Measurements from ENCODE around the gene MEDAG. TPM values are rescaled to one million over a fixed set of nuclear protein-coding genes. Genes with fewer than 3 reads are reported as not detected.

MEDAG gene
- total RNA-seq, 2 experiments from 2014 or later: 0.19 TPM; not detected in 1

DNA sequence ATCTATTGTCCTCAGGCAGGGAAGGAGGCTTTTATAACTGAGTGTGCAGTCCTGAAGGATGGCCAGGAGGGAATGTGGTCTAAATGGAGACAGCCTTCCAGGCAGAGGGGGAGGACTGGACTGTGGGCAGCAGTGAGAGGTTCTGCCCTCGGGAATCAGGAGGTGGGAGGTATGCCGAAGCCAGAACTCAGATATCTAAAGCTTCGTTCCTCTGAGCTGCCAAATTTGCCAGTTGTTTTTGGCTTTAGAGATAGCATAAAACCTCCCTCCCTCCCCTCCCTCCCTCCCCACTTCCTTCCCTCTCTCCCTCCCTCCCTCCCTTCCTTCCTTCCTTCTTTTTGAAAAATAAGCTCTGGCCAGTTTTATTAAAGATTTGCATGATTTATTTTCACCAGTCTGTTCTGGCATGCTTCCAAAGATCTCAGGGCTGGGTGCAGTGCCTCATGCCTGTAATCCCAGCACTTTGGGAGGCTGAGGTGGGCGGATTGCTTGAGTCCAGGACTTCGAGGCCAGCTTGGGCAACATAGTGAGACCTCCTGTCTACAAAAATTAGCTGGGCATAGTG is 2.4 kb downstream of the MEDAG start:
- H3K9me2 ChIP-seq (ENCODE audit: insufficient read depth, low read length): no peaks in the 10 kb centered on the region
- no peak overlapping the region for H3K4me2 ChIP-seq (ENCODE audit: low read length)
- no peak overlapping the region for H2AFZ ChIP-seq (ENCODE audit: low read length)
- BruUV-seq (replicated peaks): no TSS peak
- H3K36me3 ChIP-seq (ENCODE audit: insufficient read depth, low read length): no peaks in the 10 kb centered on the region
- no peaks in the 10 kb centered on the region for H3K4me1 ChIP-seq (ENCODE audit: insufficient read depth, low read length, poor library complexity, severe bottlenecking)
- TF ChIP-seq, protein P1, sequence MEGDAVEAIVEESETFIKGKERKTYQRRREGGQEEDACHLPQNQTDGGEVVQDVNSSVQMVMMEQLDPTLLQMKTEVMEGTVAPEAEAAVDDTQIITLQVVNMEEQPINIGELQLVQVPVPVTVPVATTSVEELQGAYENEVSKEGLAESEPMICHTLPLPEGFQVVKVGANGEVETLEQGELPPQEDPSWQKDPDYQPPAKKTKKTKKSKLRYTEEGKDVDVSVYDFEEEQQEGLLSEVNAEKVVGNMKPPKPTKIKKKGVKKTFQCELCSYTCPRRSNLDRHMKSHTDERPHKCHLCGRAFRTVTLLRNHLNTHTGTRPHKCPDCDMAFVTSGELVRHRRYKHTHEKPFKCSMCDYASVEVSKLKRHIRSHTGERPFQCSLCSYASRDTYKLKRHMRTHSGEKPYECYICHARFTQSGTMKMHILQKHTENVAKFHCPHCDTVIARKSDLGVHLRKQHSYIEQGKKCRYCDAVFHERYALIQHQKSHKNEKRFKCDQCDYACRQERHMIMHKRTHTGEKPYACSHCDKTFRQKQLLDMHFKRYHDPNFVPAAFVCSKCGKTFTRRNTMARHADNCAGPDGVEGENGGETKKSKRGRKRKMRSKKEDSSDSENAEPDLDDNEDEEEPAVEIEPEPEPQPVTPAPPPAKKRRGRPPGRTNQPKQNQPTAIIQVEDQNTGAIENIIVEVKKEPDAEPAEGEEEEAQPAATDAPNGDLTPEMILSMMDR (conservative IDR thresholded peaks at IDR 0.05; ENCODE audit: low read length): no peak
- ChIA-PET CTCF (ENCODE audit: unreplicated experiment) (no interaction called here), POLR2A (interaction anchor here (0.6 to 1.2 kb wide), 2 partner anchors 232 to 854 kb away, joined by 3 read pairs; no protein-coding TSS in a partner anchor)
- H3K4me3 ChIP-seq (ENCODE audit: low read depth, low read length, poor library complexity, severe bottlenecking): no peak overlapping the region
- DNase-seq (ENCODE audit: low spot score): no peak
- H3K79me2 ChIP-seq (ENCODE audit: insufficient read depth, low read depth, low read length): no peaks in the 10 kb centered on the region
- H3K27ac ChIP-seq (ENCODE audit: low read depth, low read length, poor library complexity, severe bottlenecking): no peak overlapping the region
- no peaks in the 10 kb centered on the region for H4K20me1 ChIP-seq (ENCODE audit: insufficient read depth, low read length)
- intact Hi-C loops (cut with micrococcal nuclease; ENCODE audit: unreplicated experiment): no loop called here
- no peaks in the 10 kb centered on the region for H3K9me3 ChIP-seq (ENCODE audit: low read length)

DNA sequence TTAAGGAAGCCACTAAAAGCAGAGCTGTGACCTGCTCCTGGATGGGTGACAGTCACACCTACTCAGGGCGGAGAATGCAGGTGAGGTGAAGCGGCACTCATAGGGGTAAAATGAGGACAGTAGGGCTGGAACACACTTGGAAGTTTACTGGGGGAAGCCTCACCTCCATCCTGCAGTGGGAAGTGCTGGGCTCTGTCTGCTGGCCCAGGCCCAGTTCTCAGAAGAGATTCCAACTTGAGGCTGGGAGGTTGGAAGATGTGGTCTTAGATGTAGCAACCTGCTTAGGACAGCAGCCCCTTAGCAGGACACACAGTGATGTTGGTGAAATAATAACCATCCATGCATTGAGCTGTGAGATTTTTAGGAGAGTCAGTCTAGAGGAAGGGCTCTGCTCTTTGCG is 4.6 kb downstream of the MEDAG start:
- no peak overlapping the region for H2AFZ ChIP-seq (ENCODE audit: low read length)
- H3K4me2 ChIP-seq (ENCODE audit: low read length): no peak overlapping the region
- H3K4me1 ChIP-seq (ENCODE audit: insufficient read depth, low read length, poor library complexity, severe bottlenecking): no peaks in the 10 kb centered on the region
- no peaks in the 10 kb centered on the region for H4K20me1 ChIP-seq (ENCODE audit: insufficient read depth, low read length)
- no peaks in the 10 kb centered on the region for H3K9me2 ChIP-seq (ENCODE audit: insufficient read depth, low read length)
- H3K79me2 ChIP-seq (ENCODE audit: insufficient read depth, low read depth, low read length): no peaks in the 10 kb centered on the region
- H3K9me3 ChIP-seq (ENCODE audit: low read length): no peaks in the 10 kb centered on the region
- POLR2A ChIA-PET: interaction anchor here (0.7 kb wide), 1 partner anchor 174 kb away, joined by 3 read pairs; no protein-coding TSS in a partner anchor
- intact Hi-C loops (cut with micrococcal nuclease; ENCODE audit: unreplicated experiment): no loop called here
- DNase-seq (ENCODE audit: low spot score): no peak
- TF ChIP-seq EZH2phosphoT487 (IDR thresholded peaks at IDR 0.05; ENCODE audit: borderline replicate concordance, low read depth, low read length): no peak
- TF ChIP-seq, protein P1 (conservative IDR thresholded peaks at IDR 0.05; ENCODE audit: low read length): no peak
- CTCF ChIA-PET (ENCODE audit: unreplicated experiment): no interaction called here
- H3K36me3 ChIP-seq (ENCODE audit: insufficient read depth, low read length): no peaks in the 10 kb centered on the region
- H3K4me3 ChIP-seq (ENCODE audit: low read depth, low read length, poor library complexity, severe bottlenecking): no peak overlapping the region
- no peak overlapping the region for H3K27ac ChIP-seq (ENCODE audit: low read depth, low read length, poor library complexity, severe bottlenecking)
- no TSS peak for BruUV-seq (replicated peaks)

DNA sequence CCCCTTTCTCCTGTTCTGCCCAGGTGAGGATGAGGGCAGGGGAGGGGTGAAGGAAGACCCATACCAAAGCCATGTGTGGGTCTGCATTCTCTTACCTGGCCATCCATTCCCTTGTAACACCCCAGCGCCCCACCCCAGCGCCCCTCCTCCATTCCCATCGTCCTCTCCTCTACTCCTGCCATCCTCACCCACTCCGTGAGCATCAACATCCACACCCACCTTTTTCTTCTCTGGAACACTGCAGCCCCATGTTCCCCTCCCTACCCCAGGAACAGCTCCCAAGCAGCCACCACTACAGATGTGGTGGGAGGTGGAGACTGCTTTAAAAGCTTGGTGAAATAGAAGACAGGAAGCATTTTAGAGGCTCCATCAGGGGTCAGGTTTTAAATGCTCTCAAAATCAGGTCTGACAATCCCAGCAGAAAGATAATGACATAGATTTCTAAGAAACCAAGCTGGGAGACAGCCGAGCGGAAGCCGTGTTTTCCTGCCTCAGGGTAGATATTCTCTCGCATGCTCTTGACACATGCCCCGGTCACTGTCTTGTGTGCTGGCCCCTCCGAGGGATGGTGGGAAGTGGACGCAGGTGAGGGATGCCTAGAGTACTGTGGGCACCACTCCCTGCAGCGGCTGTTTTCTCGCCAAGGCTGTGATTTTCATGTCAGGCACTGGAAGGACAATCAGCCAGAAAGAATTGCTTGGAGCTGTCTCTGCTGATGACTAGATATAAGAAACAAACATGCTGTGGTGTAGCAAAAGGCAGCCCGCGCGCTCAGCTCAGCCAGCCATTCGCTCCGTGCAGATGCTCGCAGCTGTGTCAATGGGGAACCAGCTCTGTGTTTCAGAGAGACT is 9.8 kb downstream of the MEDAG start:
- TF ChIP-seq, protein P1 (conservative IDR thresholded peaks at IDR 0.05; ENCODE audit: low read length): no peak
- no peak for TF ChIP-seq EZH2phosphoT487 (IDR thresholded peaks at IDR 0.05; ENCODE audit: borderline replicate concordance, low read depth, low read length)
- Histone ChIP-seq H3K4me1 (ENCODE audit: insufficient read depth, low read length, poor library complexity, severe bottlenecking) (no peaks in the 10 kb centered on the region), H3K27ac (ENCODE audit: low read depth, low read length, poor library complexity, severe bottlenecking) (no peak overlapping the region), H2AFZ (ENCODE audit: low read length) (no peak overlapping the region), H3K36me3 (ENCODE audit: insufficient read depth, low read length) (no peaks in the 10 kb centered on the region), H3K9me2 (ENCODE audit: insufficient read depth, low read length) (no peaks in the 10 kb centered on the region), H3K79me2 (ENCODE audit: insufficient read depth, low read depth, low read length) (no peaks in the 10 kb centered on the region), H3K4me3 (ENCODE audit: low read depth, low read length, poor library complexity, severe bottlenecking) (no peak overlapping the region), H4K20me1 (ENCODE audit: insufficient read depth, low read length) (no peaks in the 10 kb centered on the region), H3K9me3 (ENCODE audit: low read length) (no peaks in the 10 kb centered on the region), H3K4me2 (ENCODE audit: low read length) (no peak overlapping the region)
- CTCF ChIA-PET (ENCODE audit: unreplicated experiment): no interaction called here
- DNase-seq (ENCODE audit: low spot score): no peak
- no TSS peak for BruUV-seq (replicated peaks)
- intact Hi-C loops (cut with micrococcal nuclease; ENCODE audit: unreplicated experiment): no loop called here
- POLR2A ChIA-PET: no interaction called here
